Measurements from ENCODE around the gene DCP2. TPM values are rescaled to one million over a fixed set of nuclear protein-coding genes. Genes with fewer than 3 reads are reported as not detected.

Gene DCP2
- total and polyA plus RNA-seq, 4 donors: 6.0 to 59.3 (median 23.9) TPM

Other genes starting within 250 kb of the DCP2 start
- gene APC, start 238.9 kb upstream of the DCP2 start, total RNA-seq: 10 to 100 TPM; 49.8 to 51.6 TPM
- gene APC, start 238.9 kb upstream of the DCP2 start, polyA plus RNA-seq: 1 to 10 TPM; 2.8 to 6.5 TPM
- 10 to 100 TPM; 33.4 to 40.1 TPM for gene SRP19, start 115.5 kb upstream of the DCP2 start, total RNA-seq
- gene SRP19, start 115.5 kb upstream of the DCP2 start, polyA plus RNA-seq: 10 to 100 TPM; 69.5 to 80.5 TPM
- gene REEP5, start 54.6 kb upstream of the DCP2 start, total RNA-seq: 10 to 100 TPM; 74.4 to 88.5 TPM
- 10 to 100 TPM; 78.9 to 81.1 TPM for gene REEP5, start 54.6 kb upstream of the DCP2 start, polyA plus RNA-seq

Data from aorta (tissue), 4 donors.